OCI-LY1 (cell line): ENCODE results near the gene ABHD3.
"Not testable (repeated sequence)": the region's sequence is repeated elsewhere in the genome, so short reads cannot be mapped to it uniquely, and the experiment has no call there.

Experiments
- H2AFZ ChIP-seq: fragments of 200-600 bp; sonication (generic), shearing (Covaris generic); 2 replicates; pipeline ENCODE4 v1.6.0; 2014; ENCODE audit warnings: antibody characterized with exemption, mild to moderate bottlenecking, low read length
- H3F3A ChIP-seq: fragments of 200-600 bp; sonication (generic), shearing (Covaris generic); 2 replicates; pipeline ENCODE4 v1.6.0; 2014; ENCODE audit warnings: mild to moderate bottlenecking, antibody characterized with exemption, low read length, moderate library complexity; ENCODE audit not compliant: insufficient read depth
- H3K27ac ChIP-seq: fragments of 200-600 bp; sonication (generic); 2 replicates; pipeline ENCODE4 v1.5.1; 2014; ENCODE audit warnings: low read length, mixed run types, mild to moderate bottlenecking, low read depth; ENCODE audit not compliant: poor library complexity, severe bottlenecking
- H3K27me3 ChIP-seq: fragments of 200-600 bp; sonication (generic); 2 replicates; pipeline ENCODE4 v1.6.0; 2014; ENCODE audit warnings: antibody characterized with exemption, mild to moderate bottlenecking, low read length, moderate library complexity; ENCODE audit not compliant: insufficient read depth
- H3K36me3 ChIP-seq: fragments of 200-600 bp; sonication (generic); 2 replicates; pipeline ENCODE4 v1.6.1; 2014; ENCODE audit warnings: mild to moderate bottlenecking, antibody characterized with exemption, low read length, moderate library complexity, mixed read lengths; ENCODE audit not compliant: insufficient read depth
- H3K4me1 ChIP-seq: fragments of 200-600 bp; sonication (generic); 2 replicates; pipeline ENCODE4 v1.5.1; 2014; ENCODE audit warnings: mild to moderate bottlenecking, low read length, moderate library complexity; ENCODE audit not compliant: insufficient read depth, severe bottlenecking
- H3K4me2 ChIP-seq: fragments of 200-600 bp; sonication (generic), shearing (Covaris generic); 2 replicates; pipeline ENCODE4 v1.6.1; 2014; ENCODE audit warnings: low read length
- H3K4me3 ChIP-seq: fragments of 200-600 bp; sonication (generic); 2 replicates; pipeline ENCODE4 v1.5.1; 2014; ENCODE audit warnings: low read length, low read depth, mild to moderate bottlenecking, mixed read lengths; ENCODE audit not compliant: poor library complexity, severe bottlenecking
- H3K79me2 ChIP-seq: fragments of 200-600 bp; shearing (Covaris generic); 2 replicates; pipeline ENCODE4 v1.6.1; 2016; ENCODE audit warnings: mixed run types, low read length, mixed read lengths; ENCODE audit not compliant: insufficient read depth
- H3K9ac ChIP-seq: fragments of 200-600 bp; sonication (generic), shearing (Covaris generic); 2 replicates; pipeline ENCODE4 v1.6.1; 2014; ENCODE audit warnings: mild to moderate bottlenecking, low read length, mixed read lengths
- H3K9me2 ChIP-seq: fragments of 200-600 bp; sonication (generic), shearing (Covaris generic); 2 replicates; pipeline ENCODE4 v1.6.1; 2014; ENCODE audit warnings: low read depth, mild to moderate bottlenecking, low read length, mixed read lengths
- H3K9me3 ChIP-seq: fragments of 200-600 bp; shearing (Covaris generic); 2 replicates; pipeline ENCODE4 v1.6.1; 2014; ENCODE audit warnings: low read length, mixed read lengths
- H4K20me1 ChIP-seq: fragments of 200-600 bp; sonication (generic), shearing (Covaris generic); 2 replicates; pipeline ENCODE4 v1.6.0; 2016; ENCODE audit warnings: mild to moderate bottlenecking, low read length; ENCODE audit not compliant: insufficient read depth
- EZH2 ChIP-seq: fragments of 200-600 bp; sonication (generic), shearing (Covaris generic); IDR thresholded peaks from 2 replicates; pipeline ENCODE4 v1.8.0; 2017; ENCODE audit warnings: borderline replicate concordance, mixed run types, mild to moderate bottlenecking, antibody characterized with exemption, low read length, moderate library complexity, mixed read lengths
- TF ChIP-seq, protein P1 (sequence below): fragments of 200-600 bp; sonication (generic), shearing (Covaris generic); IDR thresholded peaks from 2 replicates; pipeline ENCODE4 v1.5.1; 2017; ENCODE audit warnings: mild to moderate bottlenecking, antibody characterized with exemption, low read length, moderate library complexity, mixed read lengths

Gene ABHD3

DNA sequence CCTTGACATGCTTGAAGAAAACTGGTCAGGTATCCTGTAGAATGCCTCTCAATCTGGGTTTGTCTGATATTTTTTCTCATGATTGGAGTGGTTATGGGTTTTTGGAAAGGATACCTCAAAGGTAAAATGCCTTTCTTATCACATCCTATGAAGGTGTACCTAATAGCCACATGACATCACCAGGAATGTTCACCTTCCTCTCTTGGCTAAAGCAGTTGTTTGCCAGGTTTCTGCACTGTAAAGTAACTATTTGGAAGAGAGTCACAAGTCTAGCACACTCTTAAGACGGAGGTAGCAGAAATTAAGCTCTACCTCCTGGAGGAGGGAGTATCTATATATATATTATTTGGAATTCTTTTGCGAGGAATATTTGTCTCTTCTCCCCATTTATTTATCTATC lies 18.1 kb upstream of the ABHD3 start:
- Histone ChIP-seq H3K4me3 (no peak overlapping the region), H4K20me1 (no peaks in the 10 kb centered on the region), H3K9me2 (no peaks in the 10 kb centered on the region), H3K79me2 (no peaks in the 10 kb centered on the region), H3K4me2 (no peak overlapping the region), H3K27me3 (no peaks in the 10 kb centered on the region), H3K36me3 (no peaks in the 10 kb centered on the region), H3F3A (no peaks in the 10 kb centered on the region), H3K9ac (no peak overlapping the region), H3K9me3 (no peaks in the 10 kb centered on the region), H3K27ac (no peak overlapping the region), H2AFZ (no peak overlapping the region), H3K4me1 (no peaks in the 10 kb centered on the region)
- TF ChIP-seq EZH2 = no peak
- TF ChIP-seq, protein P1, sequence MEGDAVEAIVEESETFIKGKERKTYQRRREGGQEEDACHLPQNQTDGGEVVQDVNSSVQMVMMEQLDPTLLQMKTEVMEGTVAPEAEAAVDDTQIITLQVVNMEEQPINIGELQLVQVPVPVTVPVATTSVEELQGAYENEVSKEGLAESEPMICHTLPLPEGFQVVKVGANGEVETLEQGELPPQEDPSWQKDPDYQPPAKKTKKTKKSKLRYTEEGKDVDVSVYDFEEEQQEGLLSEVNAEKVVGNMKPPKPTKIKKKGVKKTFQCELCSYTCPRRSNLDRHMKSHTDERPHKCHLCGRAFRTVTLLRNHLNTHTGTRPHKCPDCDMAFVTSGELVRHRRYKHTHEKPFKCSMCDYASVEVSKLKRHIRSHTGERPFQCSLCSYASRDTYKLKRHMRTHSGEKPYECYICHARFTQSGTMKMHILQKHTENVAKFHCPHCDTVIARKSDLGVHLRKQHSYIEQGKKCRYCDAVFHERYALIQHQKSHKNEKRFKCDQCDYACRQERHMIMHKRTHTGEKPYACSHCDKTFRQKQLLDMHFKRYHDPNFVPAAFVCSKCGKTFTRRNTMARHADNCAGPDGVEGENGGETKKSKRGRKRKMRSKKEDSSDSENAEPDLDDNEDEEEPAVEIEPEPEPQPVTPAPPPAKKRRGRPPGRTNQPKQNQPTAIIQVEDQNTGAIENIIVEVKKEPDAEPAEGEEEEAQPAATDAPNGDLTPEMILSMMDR = no peak

DNA sequence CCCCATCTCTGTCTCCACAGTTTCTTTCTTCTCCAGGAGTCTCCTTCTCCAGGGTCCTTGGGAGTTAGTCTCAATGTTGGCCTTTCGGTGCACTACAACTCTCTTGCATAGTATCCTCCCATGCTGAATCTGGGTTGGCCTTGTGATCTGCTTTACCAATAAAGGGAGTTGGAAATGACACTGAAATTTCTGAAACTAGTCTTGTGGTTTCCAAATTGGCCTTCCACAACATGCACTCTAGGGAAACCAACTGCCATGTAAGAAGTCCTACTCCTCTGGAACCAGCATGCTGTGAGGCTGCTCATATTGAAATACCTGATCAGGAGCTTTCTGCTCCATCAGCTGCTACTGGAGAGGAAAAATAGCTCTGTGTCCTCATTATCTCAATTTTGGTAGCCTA lies 9.9 kb upstream of the ABHD3 start:
- Histone ChIP-seq H3K9me3 (peaks cover 10% of the 10 kb centered on the region), H3K27ac (no peak overlapping the region), H3F3A (no peaks in the 10 kb centered on the region), H3K9me2 (no peaks in the 10 kb centered on the region), H3K4me2 (no peak overlapping the region), H2AFZ (no peak overlapping the region), H3K79me2 (no peaks in the 10 kb centered on the region), H3K36me3 (peaks cover 18% of the 10 kb centered on the region), H4K20me1 (no peaks in the 10 kb centered on the region), H3K27me3 (no peaks in the 10 kb centered on the region), H3K4me3 (no peak overlapping the region), H3K4me1 (no peaks in the 10 kb centered on the region), H3K9ac (no peak overlapping the region)
- TF ChIP-seq, protein P1 = no peak

DNA sequence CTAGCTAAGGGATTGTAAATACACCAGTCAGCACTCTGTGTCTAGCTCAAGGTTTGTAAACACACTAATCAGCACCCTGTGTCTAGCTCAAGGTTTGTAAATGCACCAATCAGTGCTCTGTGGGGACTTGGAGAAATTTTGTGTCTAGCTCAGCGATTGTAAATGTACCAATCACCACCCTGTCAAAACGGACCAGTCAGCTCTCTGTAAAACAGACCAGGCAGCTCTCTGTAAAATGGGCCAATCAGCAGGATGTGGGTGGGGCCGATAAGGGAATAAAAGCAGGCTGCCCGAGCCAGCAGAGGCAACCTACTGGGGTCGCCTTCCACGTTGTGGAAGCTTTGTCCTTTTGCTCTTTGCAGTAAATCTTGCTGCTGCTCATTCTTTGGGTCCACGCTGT lies 2.6 kb upstream of the ABHD3 start:
- H3K4me3 ChIP-seq, H3K9ac ChIP-seq, H2AFZ ChIP-seq, H3K9me3 ChIP-seq, H3K4me2 ChIP-seq, H3K27me3 ChIP-seq, H3K9me2 ChIP-seq, H3K27ac ChIP-seq, H4K20me1 ChIP-seq, H3F3A ChIP-seq: not testable (repeated sequence)
- Histone ChIP-seq H3K36me3 (peaks cover 36% of the 10 kb centered on the region), H3K79me2 (peaks cover 17% of the 10 kb centered on the region), H3K4me1 (peaks cover 20% of the 10 kb centered on the region)

DNA sequence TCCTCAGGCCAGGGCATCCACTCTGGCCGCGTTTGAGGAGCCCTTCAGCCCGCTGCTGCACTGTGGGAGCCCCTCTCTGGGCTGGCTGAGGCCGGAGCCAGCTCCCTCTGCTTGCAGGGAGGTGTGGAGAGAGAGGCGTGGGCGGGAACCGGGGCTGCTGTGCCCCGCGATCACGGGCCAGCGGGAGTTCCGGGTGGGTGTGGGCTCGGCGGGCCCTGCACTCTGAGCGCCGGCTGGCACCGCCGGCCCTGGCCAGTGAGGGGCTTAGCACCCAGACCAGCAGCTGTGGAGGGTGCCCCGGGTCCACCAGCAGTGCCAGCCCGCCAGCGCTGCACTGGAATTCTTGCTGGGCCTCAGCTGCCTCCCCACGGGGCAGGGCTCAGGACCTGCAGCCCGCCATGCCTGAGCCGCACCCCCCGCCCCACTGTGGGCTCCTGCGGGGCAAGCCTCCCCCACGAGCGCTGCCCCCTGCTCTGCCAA lies 1.9 kb upstream of the ABHD3 start:
- H3K27me3 ChIP-seq = no peaks in the 10 kb centered on the region
- H2AFZ ChIP-seq = no peak overlapping the region
- no peak overlapping the region for H3K4me3 ChIP-seq
- peaks cover 36% of the 10 kb centered on the region for H3K36me3 ChIP-seq
- H3F3A ChIP-seq = no peaks in the 10 kb centered on the region
- no peak overlapping the region for H3K4me2 ChIP-seq
- H3K9me3 ChIP-seq = no peaks in the 10 kb centered on the region
- H3K9ac ChIP-seq = no peak overlapping the region
- no peak overlapping the region for H3K27ac ChIP-seq
- no peaks in the 10 kb centered on the region for H3K9me2 ChIP-seq
- H3K4me1 ChIP-seq = peaks cover 27% of the 10 kb centered on the region
- no peak for TF ChIP-seq EZH2
- TF ChIP-seq, protein P1 = no peak
- H4K20me1 ChIP-seq = no peaks in the 10 kb centered on the region
- H3K79me2 ChIP-seq = peaks cover 20% of the 10 kb centered on the region
